ENCODE measurements around the gene IFNL1.

The IFNL1 gene

DNA sequence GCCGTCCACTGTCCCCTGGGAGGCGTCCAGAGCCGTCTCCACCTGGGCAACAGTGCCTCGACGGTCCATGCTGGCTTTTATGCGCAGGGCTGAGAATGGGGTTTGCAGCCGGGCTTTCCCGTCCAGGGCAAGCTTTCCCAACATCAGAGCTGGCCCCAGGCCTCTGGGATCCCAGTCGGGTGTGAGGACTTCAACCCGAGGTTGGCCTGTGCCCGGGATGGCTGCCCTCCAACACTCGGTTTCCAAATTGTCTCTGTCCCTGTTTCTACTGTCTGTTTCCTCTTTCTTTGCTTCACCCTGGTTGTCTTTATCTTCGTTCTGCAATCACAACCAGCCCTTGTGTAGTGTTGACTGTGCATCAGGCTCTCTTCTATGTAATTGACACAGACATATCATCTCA, 47.4 kb upstream of the IFNL1 start, which contains the start of gene IFNL4:
TSS of gene IFNL4 (minus strand) at position 51 of the 400 bp plus-strand sequence.
- no peak for TF ChIP-seq EZH2phosphoT487 (IDR thresholded peaks at IDR 0.05; ENCODE audit: borderline replicate concordance, low read length)
- TF ChIP-seq, protein P1, sequence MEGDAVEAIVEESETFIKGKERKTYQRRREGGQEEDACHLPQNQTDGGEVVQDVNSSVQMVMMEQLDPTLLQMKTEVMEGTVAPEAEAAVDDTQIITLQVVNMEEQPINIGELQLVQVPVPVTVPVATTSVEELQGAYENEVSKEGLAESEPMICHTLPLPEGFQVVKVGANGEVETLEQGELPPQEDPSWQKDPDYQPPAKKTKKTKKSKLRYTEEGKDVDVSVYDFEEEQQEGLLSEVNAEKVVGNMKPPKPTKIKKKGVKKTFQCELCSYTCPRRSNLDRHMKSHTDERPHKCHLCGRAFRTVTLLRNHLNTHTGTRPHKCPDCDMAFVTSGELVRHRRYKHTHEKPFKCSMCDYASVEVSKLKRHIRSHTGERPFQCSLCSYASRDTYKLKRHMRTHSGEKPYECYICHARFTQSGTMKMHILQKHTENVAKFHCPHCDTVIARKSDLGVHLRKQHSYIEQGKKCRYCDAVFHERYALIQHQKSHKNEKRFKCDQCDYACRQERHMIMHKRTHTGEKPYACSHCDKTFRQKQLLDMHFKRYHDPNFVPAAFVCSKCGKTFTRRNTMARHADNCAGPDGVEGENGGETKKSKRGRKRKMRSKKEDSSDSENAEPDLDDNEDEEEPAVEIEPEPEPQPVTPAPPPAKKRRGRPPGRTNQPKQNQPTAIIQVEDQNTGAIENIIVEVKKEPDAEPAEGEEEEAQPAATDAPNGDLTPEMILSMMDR (IDR thresholded peaks at IDR 0.05; ENCODE audit: low read depth, low read length, poor library complexity, severe bottlenecking): no peak

DNA sequence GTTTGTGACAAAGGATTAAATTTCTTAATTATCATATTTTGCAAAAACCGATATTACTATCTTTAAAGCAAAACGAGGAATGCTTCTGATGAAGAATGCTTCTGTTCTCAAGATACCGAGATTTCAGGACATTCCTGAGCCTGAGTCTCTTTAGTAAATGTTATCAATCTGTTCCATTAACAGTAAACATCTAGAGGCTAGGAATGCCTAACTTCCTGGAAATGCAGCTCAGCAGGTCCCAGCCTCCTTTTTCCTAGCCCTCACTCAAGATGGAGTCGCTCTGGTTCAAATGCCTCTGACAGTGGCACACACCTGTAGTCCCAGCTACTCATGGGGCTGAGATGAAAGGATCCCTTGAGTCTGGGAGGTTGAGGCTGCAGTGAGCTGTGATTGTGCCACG, 45.1 kb upstream of the IFNL1 start:
- Histone ChIP-seq H3F3A (ENCODE audit: control insufficient read depth, insufficient read depth) (no peaks in the 10 kb centered on the region), H3K79me2 (ENCODE audit: control insufficient read depth, low read length) (no peaks in the 10 kb centered on the region), H3K4me3 (ENCODE audit: low read length) (no peak overlapping the region), H3K9me2 (replicated peaks; ENCODE audit: control insufficient read depth, low read length) (no peaks in the 10 kb centered on the region), H3K36me3 (ENCODE audit: control insufficient read depth, low read length) (no peaks in the 10 kb centered on the region), H3K4me1 (ENCODE audit: control insufficient read depth, low read length) (peaks cover 17% of the 10 kb centered on the region), H3K27ac (ENCODE audit: low read depth, low read length) (no peak overlapping the region), H3K9me3 (ENCODE audit: control insufficient read depth, insufficient read depth, low read length) (no peaks in the 10 kb centered on the region), H3K27me3 (ENCODE audit: control insufficient read depth, low read length) (no peaks in the 10 kb centered on the region), H4K20me1 (ENCODE audit: control insufficient read depth, insufficient read depth, low read depth, low read length) (no peaks in the 10 kb centered on the region), H3K4me2 (ENCODE audit: low read length) (no peak overlapping the region)
- TF ChIP-seq, protein P1 (IDR thresholded peaks at IDR 0.05; ENCODE audit: low read depth, low read length, poor library complexity, severe bottlenecking): no peak
- TF ChIP-seq EZH2phosphoT487 (IDR thresholded peaks at IDR 0.05; ENCODE audit: borderline replicate concordance, low read length): no peak

More for the DNA sequence above, 47.4 kb upstream of the IFNL1 start, which contains the start of gene IFNL4:
- Histone ChIP-seq H3K27ac (ENCODE audit: low read depth, low read length) (no peak within 1 kb of the TSS), H3K27me3 (ENCODE audit: control insufficient read depth, low read length) (no peaks in the 10 kb centered on the region), H4K20me1 (ENCODE audit: control insufficient read depth, insufficient read depth, low read depth, low read length) (no peaks in the 10 kb centered on the region), H3K4me3 (ENCODE audit: low read length) (no peak within 1 kb of the TSS), H3K9me2 (replicated peaks; ENCODE audit: control insufficient read depth, low read length) (no peaks in the 10 kb centered on the region), H3K4me2 (ENCODE audit: low read length) (no peak within 1 kb of the TSS), H3K9me3 (ENCODE audit: control insufficient read depth, insufficient read depth, low read length) (no peaks in the 10 kb centered on the region), H3F3A (ENCODE audit: control insufficient read depth, insufficient read depth) (no peaks in the 10 kb centered on the region), H3K4me1 (ENCODE audit: control insufficient read depth, low read length) (peaks cover 17% of the 10 kb centered on the region), H3K36me3 (ENCODE audit: control insufficient read depth, low read length) (no peaks in the 10 kb centered on the region), H3K79me2 (ENCODE audit: control insufficient read depth, low read length) (no peaks in the 10 kb centered on the region)

DNA sequence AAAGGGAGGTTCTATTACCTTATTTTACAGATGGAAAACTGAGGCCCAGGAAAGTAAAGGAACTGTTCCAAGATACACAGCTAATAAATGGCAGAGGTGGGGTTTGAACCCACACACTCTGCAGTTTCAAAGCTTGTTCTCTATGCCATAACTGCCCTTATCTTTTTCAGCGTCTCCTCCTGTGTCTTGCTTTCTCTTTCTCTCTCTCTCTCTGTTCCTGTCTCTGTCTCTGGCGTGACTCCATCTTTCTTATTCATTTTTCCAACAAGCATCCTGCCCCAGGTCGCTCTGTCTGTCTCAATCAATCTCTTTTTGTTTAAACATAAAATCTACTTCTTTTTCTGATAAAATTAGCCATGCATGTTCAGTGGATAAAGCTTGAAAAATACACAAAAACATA, 44.4 kb upstream of the IFNL1 start:
- Histone ChIP-seq H4K20me1 (ENCODE audit: control insufficient read depth, insufficient read depth, low read depth, low read length) (no peaks in the 10 kb centered on the region), H3K4me3 (ENCODE audit: low read length) (no peak overlapping the region), H3K9me2 (replicated peaks; ENCODE audit: control insufficient read depth, low read length) (no peaks in the 10 kb centered on the region), H3K9me3 (ENCODE audit: control insufficient read depth, insufficient read depth, low read length) (no peaks in the 10 kb centered on the region), H3F3A (ENCODE audit: control insufficient read depth, insufficient read depth) (no peaks in the 10 kb centered on the region), H3K4me1 (ENCODE audit: control insufficient read depth, low read length) (peaks cover 17% of the 10 kb centered on the region), H3K27ac (ENCODE audit: low read depth, low read length) (no peak overlapping the region), H3K4me2 (ENCODE audit: low read length) (peak overlapping the region; percentile 40; the same call in 1 of the 2 replicates), H3K27me3 (ENCODE audit: control insufficient read depth, low read length) (no peaks in the 10 kb centered on the region), H3K36me3 (ENCODE audit: control insufficient read depth, low read length) (no peaks in the 10 kb centered on the region), H3K79me2 (ENCODE audit: control insufficient read depth, low read length) (no peaks in the 10 kb centered on the region)
- TF ChIP-seq, protein P1 (IDR thresholded peaks at IDR 0.05; ENCODE audit: low read depth, low read length, poor library complexity, severe bottlenecking): no peak
- no peak for TF ChIP-seq EZH2phosphoT487 (IDR thresholded peaks at IDR 0.05; ENCODE audit: borderline replicate concordance, low read length)

All from DOHH2 (cell line).